WTC11 (cell line): ENCODE data around the gene BANK1. TPM values are rescaled to one million over a fixed set of nuclear protein-coding genes. Genes with fewer than 3 reads are reported as not detected.

Experiments
- ATAC-seq: fragments of 200-7000 bp; cut with Tn5 transposase; 2 replicates; pipeline ENCODE4 v1.10.0; 2021; ENCODE audit warnings: mild to moderate bottlenecking, moderate library complexity
- CTCF ChIA-PET: fragments of 300-600 bp; sonication (Branson Sonifier 250); formaldehyde crosslinking; loops from one replicate; lab custom pipeline; 2021; ENCODE audit warnings: antibody characterized with exemption; lab: Charles Lee
- POLR2A ChIA-PET: fragments of 350-600 bp; sonication (Branson Sonifier 250); formaldehyde crosslinking; loops from one replicate; lab custom pipeline; 2021; ENCODE audit warnings: antibody characterized with exemption; lab: Charles Lee
- DNase-seq: peaks from one replicate; pipeline ENCODE4 v3.0.0; 2021; ENCODE audit warnings: low spot score
- H3K27ac Mint-ChIP-seq: 2 replicates; pipeline ENCODE4 v1.8.0; 2021; ENCODE audit warnings: mixed read lengths
- H3K27me3 Mint-ChIP-seq: 2 replicates; pipeline ENCODE4 v1.8.0; 2021; ENCODE audit warnings: low read depth, mild to moderate bottlenecking, moderate library complexity, mixed read lengths
- H3K36me3 Mint-ChIP-seq: 2 replicates; pipeline ENCODE4 v1.8.0; 2021; ENCODE audit warnings: mixed read lengths
- H3K4me1 Mint-ChIP-seq: 2 replicates; pipeline ENCODE4 v1.8.0; 2022; ENCODE audit warnings: mixed read lengths
- H3K4me3 Mint-ChIP-seq: 2 replicates; pipeline ENCODE4 v1.8.0; 2021; ENCODE audit warnings: mild to moderate bottlenecking, moderate library complexity, mixed read lengths
- H3K9me3 Mint-ChIP-seq: 2 replicates; pipeline ENCODE4 v1.8.0; 2021; ENCODE audit warnings: mixed read lengths
- ATF6 ChIP-seq: sonication (generic); formaldehyde crosslinking; IDR thresholded peaks from 2 replicates; pipeline ENCODE4 v1.8.1; 2023; ENCODE audit warnings: mild to moderate bottlenecking, missing genetic modification reagents
- CDX4 ChIP-seq: fragments of 250-450 bp; sonication (Bioruptor Pico); IDR thresholded peaks from 2 replicates; pipeline ENCODE4 v1.9.0; 2021; ENCODE audit warnings: moderate library complexity, mild to moderate bottlenecking, inconsistent platforms, borderline replicate concordance
- CTCF ChIP-seq: fragments of 200-600 bp; IDR thresholded peaks from 2 replicates; pipeline ENCODE4 v1.8.0; 2022; ENCODE audit warnings: antibody characterized with exemption
- IRF1 ChIP-seq: sonication (generic); formaldehyde crosslinking; IDR thresholded peaks from 2 replicates; pipeline ENCODE4 v1.8.0; 2023; ENCODE audit warnings: missing genetic modification reagents
- MLX ChIP-seq: sonication (generic); formaldehyde crosslinking; IDR thresholded peaks from 2 replicates; pipeline ENCODE4 v1.8.1; 2023; ENCODE audit warnings: mild to moderate bottlenecking, missing genetic modification reagents, moderate library complexity
- MXD4 ChIP-seq: fragments of 250-450 bp; sonication (Bioruptor Pico); IDR thresholded peaks from 2 replicates; pipeline ENCODE4 v1.8.0; 2021; ENCODE audit warnings: mild to moderate bottlenecking, moderate library complexity, borderline replicate concordance
- STAT6 ChIP-seq: sonication (generic); formaldehyde crosslinking; conservative IDR thresholded peaks from 2 replicates; pipeline ENCODE4 v1.8.1; 2023; ENCODE audit warnings: mild to moderate bottlenecking, low read depth, missing genetic modification reagents, moderate library complexity
- TCF7 ChIP-seq: sonication (generic); formaldehyde crosslinking; IDR thresholded peaks from 2 replicates; pipeline ENCODE4 v1.8.0; 2022; ENCODE audit warnings: mild to moderate bottlenecking, low read depth, missing genetic modification reagents, moderate library complexity
- TEAD4 ChIP-seq: sonication (generic); formaldehyde crosslinking; IDR thresholded peaks from 2 replicates; pipeline ENCODE4 v1.8.0; 2022; ENCODE audit warnings: mild to moderate bottlenecking, missing genetic modification reagents
- ZBTB21 ChIP-seq: sonication (generic); formaldehyde crosslinking; IDR thresholded peaks from 2 replicates; pipeline ENCODE4 v1.8.1; 2023; ENCODE audit warnings: mild to moderate bottlenecking, missing genetic modification reagents, borderline replicate concordance
- ZNF416 ChIP-seq: fragments of 250-450 bp; sonication (Bioruptor Pico); IDR thresholded peaks from 2 replicates; pipeline ENCODE4 v1.9.0; 2021; ENCODE audit warnings: mild to moderate bottlenecking, inconsistent platforms
- ZNF425 ChIP-seq: fragments of 250-450 bp; sonication (Bioruptor Pico); conservative IDR thresholded peaks from 2 replicates; pipeline ENCODE4 v1.9.0; 2021; ENCODE audit warnings: mild to moderate bottlenecking
- ZNF532 ChIP-seq: fragments of 250-450 bp; sonication (Bioruptor Pico); IDR thresholded peaks from 2 replicates; pipeline ENCODE4 v1.9.0; 2021; ENCODE audit warnings: mild to moderate bottlenecking, borderline replicate concordance
- total RNA-seq: library from RNA; stranded (reverse); gene quantifications from 3 replicates; pipeline ENCODE4 v1.2.3, GENCODE V29; 2021

The BANK1 gene
- total RNA-seq, 1 experiment from 2014 or later: 0.68 TPM

- 0 out of 2 replicates have a peak, but pooled peaks cover 3% of the 10 kb centered on the region for H3K36me3 Mint-ChIP-seq
- H3K4me1 Mint-ChIP-seq: peaks cover 42% of the 10 kb centered on the region
- H3K27me3 Mint-ChIP-seq: no peaks in the 10 kb centered on the region
- ATAC-seq: no peak
- POLR2A ChIA-PET: no interaction called here
- peaks cover 5% of the 10 kb centered on the region for H3K9me3 Mint-ChIP-seq
- peak overlapping the region; percentile 41 for H3K27ac Mint-ChIP-seq
- CTCF ChIA-PET: no interaction called here
- TF ChIP-seq ZNF425: no peak
- TF ChIP-seq MXD4 (CRISPR knock-in tag): no peak
- no peak for TF ChIP-seq CDX4 (CRISPR knock-in tag)
- no peak for TF ChIP-seq STAT6 (CRISPR knock-in tag)
- no peak for TF ChIP-seq TEAD4
- no peak for TF ChIP-seq TCF7 (CRISPR knock-in tag)
- no peak for TF ChIP-seq ZNF532 (CRISPR knock-in tag)
- no peak for TF ChIP-seq ZNF416 (CRISPR knock-in tag)
- TF ChIP-seq ATF6 (CRISPR knock-in tag): no peak
- no peak for TF ChIP-seq IRF1 (CRISPR knock-in tag)
- no peak for DNase-seq
- H3K4me3 Mint-ChIP-seq: no peak overlapping the region
Measured at GRCh38 chr4:101956068-101956825, 165.7 kb downstream of the BANK1 start.

- CTCF ChIA-PET: no interaction called here
- H3K36me3 Mint-ChIP-seq: 0 out of 2 replicates have a peak, but pooled peaks cover 3% of the 10 kb centered on the region
- DNase-seq (no peak), ATAC-seq (no peak)
- H3K4me3 Mint-ChIP-seq: no peak overlapping the region
- POLR2A ChIA-PET: no interaction called here
- TF ChIP-seq ZBTB21 (CRISPR knock-in tag): no peak
- TF ChIP-seq MLX: no peak
- TF ChIP-seq TEAD4: no peak
- TF ChIP-seq CTCF: no peak
- peaks cover 5% of the 10 kb centered on the region for H3K9me3 Mint-ChIP-seq
- H3K27me3 Mint-ChIP-seq: no peaks in the 10 kb centered on the region
- peaks cover 33% of the 10 kb centered on the region for H3K4me1 Mint-ChIP-seq
- H3K27ac Mint-ChIP-seq: no peak overlapping the region
Measured at GRCh38 chr4:101958547-101958946, 168.0 kb downstream of the BANK1 start.
